ENCODE data around the gene NMUR1.

DNA sequence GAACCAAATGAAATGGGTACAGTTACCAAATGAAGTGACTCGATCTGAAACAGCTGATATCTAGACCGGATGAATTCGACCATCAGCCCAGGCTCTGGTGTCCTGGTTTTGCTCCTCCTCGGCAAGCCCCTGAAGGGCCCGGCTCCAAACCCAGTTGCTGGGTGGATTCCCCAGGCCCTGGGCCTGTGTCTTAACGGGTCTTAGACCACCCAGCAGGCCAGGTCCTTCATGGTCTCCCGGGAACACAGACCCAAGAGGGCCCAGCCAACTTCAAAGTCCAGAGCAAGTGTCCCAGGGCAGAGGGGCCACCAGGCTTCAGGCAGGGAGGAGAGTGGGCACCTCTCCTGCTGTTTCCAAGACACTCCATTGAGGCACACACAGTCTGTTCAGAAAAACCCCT, 26.7 kb upstream of the NMUR1 start:
- no peak for TF ChIP-seq ZNF274 (IDR thresholded peaks at IDR 0.05; ENCODE audit: low read depth, low read length)
- no peak for TF ChIP-seq SUZ12 (IDR thresholded peaks at IDR 0.05; ENCODE audit: extremely low read depth, insufficient read depth, insufficient read length)
- no peak for TF ChIP-seq YY1 (IDR thresholded peaks at IDR 0.05; ENCODE audit: insufficient read depth, insufficient read length)
